GM21717 (cell line): ENCODE results near the gene RNF40.
A peak's percentile ranks its signal among the peaks of the same experiment; 100 is the strongest.

Experiments used
- ATAC-seq: cut with Tn5 transposase; IDR thresholded peaks from one replicate; pipeline ENCODE4 v1.9.1; 2021; ENCODE audit warnings: mild to moderate bottlenecking, moderate library complexity; ENCODE audit not compliant: unreplicated experiment

The RNF40 gene

DNA sequence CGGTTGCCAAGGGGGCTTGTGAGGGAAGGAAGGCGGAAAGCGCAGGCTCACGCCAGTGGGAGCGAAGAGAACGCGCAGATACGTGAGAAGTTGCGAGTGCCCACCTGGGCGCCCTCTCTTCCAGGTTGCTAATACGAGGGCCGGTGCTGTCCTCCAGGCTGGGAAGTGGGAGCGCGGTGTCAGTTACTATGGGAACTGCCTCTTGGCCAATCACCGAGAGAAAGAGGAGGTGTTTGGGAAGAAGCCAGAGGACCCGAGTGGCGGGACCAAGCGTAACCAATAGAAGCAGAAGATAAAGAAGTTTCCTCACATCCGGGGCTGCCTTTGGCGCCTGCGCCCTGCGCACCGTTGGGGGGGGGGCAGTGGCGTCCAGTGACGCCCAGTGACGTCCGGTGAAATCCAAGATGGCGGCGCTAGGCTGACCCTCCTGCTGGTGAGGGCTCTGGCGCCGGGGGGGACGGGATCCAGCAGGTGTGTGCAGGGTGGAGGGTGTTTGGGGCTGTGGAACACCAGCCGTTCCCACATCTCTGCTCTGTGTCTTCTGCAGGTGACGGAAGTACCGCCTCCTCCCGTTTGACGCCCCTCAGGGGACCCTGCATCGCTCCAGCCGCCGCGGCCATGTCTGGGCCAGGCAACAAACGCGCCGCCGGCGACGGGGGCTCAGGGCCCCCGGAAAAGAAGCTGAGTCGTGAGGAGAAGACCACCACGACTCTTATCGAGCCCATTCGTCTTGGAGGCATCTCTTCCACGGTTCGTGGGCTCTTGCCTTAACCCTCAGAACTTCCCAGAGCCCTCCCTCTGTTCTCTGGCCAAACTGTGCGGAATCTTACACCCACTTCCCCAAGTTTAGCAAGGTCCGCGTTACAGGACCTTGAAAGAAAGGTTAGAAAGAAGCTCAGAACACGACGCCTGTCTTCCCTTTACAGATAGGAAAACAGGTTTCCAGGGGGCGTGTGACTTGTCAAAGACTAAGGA is at the start of gene RNF40, which contains the start of gene CFAP119:
RNF40 (plus strand) TSS at position 395 of the 975 bp plus-strand sequence; CDS start at position 619, 224 bp downstream.
CFAP119 (minus strand) TSS at position 135 of the 975 bp plus-strand sequence. CDS start 314 bp downstream, outside the sequence.
- peak; percentile 71 for ATAC-seq

DNA sequence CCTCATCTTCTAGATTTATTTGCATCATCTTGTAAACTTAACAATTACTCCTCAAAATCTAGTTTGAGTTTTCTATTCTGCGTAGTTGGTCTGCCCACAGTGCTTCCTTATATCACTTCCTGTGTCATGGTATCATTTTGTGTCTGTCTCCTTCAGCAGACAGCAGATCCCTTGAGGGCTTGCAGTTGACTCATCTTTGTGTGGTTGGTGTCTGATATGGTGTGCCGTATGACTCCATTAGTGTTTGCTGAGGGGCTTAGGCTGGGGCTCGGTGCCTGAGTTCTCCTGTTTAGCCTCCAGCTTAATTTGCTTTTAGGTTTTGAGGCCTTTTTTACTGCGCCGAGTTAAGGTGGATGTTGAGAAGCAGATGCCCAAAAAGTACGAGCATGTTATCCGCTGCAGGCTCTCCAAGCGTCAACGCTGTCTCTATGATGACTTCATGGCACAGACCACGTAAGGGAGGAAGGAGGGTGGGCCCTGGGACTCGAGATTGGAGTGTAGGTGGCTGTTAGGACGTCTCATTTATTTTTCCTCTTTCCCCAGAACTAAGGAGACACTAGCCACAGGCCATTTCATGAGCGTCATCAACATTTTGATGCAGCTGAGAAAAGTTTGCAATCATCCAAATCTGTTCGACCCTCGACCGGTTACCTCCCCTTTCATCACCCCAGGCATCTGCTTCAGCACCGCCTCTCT is 46.2 kb upstream of the RNF40 start:
- ATAC-seq = no peak

DNA sequence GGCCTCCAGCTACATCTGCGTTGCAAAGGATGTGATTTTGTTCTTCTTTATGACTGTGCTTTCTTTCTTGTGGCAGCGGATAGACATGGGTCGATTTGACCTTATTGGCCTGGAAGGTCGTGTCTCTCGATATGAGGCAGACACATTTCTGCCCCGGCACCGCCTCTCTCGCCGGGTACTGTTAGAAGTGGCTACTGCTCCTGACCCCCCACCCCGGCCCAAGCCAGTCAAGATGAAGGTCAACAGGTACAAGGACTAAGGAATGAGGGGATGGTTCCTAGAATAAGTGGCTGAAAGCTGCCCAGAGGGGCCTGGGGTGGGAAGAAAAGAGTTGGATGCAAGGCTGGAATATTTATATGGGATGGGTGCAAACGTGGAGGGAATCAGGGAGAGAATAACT is 42.0 kb upstream of the RNF40 start:
- ATAC-seq = no peak

DNA sequence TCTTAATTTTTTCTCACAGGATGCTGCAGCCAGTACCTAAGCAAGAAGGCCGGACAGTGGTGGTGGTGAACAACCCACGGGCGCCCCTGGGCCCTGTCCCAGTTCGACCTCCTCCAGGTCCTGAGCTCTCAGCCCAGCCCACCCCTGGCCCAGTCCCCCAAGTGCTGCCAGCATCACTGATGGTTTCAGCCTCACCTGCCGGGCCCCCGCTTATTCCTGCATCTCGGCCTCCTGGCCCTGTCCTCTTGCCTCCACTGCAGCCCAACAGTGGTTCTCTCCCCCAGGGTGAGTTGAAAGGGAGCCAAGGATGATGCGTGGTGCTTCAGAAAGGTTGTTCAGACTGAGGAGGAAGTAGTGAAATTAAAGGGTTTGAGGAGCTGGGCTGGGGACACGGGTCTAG is 41.4 kb upstream of the RNF40 start:
- no peak for ATAC-seq

DNA sequence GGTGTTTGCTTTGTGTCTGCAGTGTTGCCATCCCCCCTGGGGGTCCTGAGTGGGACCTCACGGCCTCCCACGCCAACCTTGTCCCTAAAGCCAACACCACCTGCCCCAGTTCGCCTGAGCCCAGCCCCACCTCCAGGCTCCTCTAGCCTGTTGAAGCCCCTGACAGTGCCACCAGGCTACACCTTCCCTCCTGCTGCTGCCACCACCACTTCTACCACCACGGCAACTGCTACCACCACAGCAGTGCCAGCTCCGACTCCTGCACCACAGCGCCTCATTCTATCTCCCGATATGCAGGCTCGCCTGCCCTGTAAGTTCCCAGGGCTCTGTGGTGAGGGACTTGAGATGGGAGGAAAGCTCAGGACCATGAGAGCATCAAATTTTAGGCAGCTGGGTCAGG is 41.0 kb upstream of the RNF40 start:
- no peak for ATAC-seq

DNA sequence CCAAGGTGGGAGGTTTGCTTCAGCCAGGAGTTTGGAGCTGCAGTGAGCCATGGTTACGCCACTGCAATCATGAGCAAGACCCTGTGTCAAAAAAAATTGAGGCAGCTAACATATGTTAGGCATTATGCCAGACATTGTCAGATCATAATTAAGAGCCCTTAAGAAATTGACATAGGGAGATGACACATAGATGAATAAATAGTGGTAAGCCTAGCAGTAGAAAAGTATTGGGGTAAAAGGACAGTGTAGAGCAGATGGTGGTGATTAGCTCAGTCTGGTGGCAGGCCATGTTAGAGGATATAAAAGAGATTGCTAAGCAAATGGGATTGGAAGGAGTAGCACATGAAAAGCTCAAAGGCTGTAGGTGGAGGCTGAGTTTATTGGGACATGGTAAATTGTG is 40.5 kb upstream of the RNF40 start:
- ATAC-seq = no peak

DNA sequence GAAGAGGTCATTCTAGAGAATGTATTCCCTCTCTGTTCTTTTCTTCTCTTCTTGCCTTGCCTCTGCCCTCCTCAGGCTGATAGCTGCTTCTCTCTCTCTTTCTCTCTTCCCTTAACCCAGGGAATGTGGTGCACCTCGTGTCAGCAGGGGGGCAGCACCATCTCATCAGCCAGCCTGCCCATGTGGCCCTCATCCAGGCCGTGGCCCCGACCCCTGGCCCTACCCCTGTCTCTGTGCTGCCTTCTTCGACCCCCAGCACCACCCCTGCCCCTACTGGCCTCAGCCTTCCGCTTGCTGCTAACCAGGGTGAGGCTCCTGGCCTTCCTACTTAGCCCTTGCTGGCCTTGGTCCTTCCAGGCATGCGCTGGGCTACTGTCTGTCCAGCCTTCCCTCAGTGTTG is 39.7 kb upstream of the RNF40 start:
- ATAC-seq = no peak

DNA sequence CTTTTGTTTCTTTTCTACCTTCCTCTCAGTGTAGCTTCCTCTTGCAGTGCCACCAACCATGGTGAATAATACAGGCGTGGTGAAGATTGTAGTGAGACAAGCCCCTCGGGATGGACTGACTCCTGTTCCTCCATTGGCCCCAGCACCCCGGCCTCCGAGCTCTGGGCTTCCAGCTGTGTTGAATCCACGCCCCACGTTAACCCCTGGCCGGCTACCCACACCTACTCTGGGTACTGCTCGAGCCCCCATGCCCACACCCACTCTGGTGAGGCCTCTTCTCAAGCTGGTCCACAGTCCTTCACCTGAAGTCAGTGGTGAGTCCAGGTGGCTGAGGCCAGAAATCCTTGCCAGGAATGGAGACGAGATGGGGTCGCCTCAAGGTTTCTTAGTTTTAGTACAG is 39.2 kb upstream of the RNF40 start:
- ATAC-seq = no peak

DNA sequence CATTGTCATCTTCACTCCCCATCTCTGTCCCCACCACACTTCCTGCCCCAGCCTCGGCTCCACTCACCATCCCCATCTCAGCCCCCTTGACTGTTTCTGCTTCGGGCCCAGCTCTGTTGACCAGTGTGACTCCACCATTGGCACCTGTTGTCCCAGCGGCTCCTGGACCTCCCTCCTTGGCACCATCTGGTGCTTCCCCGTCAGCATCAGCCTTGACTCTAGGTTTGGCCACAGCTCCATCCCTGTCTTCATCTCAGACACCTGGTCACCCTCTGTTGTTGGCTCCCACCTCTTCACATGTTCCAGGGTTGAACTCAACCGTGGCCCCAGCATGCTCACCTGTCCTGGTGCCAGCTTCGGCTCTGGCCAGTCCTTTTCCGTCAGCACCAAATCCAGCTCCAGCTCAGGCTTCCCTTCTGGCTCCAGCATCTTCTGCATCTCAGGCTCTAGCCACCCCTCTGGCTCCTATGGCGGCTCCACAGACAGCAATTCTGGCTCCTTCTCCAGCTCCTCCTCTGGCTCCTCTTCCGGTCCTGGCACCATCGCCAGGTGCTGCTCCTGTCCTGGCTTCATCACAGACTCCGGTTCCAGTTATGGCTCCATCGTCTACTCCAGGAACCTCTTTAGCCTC is 38.3 kb upstream of the RNF40 start:
- ATAC-seq = no peak

DNA sequence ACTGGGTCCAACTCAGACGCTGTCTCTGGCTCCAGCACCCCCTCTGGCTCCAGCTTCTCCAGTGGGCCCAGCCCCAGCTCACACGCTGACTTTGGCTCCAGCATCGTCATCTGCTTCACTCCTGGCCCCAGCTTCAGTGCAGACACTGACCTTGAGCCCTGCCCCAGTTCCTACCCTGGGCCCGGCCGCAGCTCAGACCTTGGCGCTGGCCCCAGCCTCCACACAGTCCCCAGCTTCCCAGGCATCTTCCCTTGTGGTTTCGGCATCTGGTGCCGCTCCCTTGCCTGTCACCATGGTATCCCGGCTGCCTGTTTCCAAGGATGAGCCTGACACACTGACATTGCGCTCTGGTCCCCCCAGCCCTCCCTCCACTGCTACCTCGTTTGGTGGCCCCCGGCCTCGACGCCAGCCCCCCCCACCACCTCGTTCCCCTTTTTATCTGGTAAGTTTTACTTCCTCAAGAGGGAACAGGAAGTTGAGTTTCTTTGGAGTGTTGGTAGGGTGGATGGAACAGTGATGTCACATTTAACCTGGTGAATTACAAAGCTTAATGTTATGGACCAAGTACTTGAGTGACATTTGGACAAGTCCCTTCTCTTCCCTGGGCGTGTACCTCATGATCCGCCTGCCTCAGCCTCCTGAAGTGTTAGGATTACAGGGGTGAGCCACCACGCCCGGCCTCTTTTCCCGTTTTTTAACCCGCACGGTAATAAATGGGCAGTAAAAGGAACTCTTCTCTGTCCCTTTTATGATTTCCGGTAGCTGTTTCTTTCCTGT is 37.3 kb upstream of the RNF40 start:
- no peak for ATAC-seq

DNA sequence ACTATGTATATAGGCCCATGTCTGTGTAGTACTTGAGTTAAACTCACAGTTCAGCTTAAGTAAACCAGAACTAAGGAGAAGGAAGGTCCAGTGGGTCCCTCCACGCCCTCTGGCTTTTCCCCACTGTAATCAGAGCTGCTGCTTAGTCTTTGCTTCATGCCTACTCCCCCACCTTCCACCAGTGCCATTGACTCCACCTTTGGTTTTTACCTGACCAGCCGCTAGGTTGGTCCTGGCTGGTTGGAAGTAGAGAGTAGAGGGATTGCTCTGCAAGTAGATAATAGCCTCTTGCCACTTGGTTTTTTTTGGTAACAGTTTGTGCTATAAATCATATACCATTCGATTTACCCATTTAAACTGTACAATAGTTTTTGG is 36.7 kb upstream of the RNF40 start:
- ATAC-seq = no peak

DNA sequence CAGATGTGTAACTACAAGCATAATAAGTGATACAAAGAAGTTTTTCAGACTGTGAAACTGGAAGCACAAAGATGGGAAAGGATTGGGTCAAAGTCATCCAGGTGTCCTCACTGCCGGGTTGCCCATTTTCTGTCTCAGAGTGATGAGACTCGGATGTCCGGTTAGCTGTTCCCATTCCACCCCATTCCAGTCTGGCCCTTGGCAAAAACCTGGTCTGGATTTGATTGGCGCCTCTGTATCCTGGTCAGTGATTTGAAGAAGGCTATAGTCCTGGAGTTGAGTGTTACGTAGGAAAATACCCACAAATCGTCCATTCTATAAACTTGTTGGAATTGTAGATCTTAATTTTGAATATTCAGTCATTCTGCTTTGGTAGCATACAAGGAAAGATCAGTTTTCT is 33.8 kb upstream of the RNF40 start:
- no peak for ATAC-seq

DNA sequence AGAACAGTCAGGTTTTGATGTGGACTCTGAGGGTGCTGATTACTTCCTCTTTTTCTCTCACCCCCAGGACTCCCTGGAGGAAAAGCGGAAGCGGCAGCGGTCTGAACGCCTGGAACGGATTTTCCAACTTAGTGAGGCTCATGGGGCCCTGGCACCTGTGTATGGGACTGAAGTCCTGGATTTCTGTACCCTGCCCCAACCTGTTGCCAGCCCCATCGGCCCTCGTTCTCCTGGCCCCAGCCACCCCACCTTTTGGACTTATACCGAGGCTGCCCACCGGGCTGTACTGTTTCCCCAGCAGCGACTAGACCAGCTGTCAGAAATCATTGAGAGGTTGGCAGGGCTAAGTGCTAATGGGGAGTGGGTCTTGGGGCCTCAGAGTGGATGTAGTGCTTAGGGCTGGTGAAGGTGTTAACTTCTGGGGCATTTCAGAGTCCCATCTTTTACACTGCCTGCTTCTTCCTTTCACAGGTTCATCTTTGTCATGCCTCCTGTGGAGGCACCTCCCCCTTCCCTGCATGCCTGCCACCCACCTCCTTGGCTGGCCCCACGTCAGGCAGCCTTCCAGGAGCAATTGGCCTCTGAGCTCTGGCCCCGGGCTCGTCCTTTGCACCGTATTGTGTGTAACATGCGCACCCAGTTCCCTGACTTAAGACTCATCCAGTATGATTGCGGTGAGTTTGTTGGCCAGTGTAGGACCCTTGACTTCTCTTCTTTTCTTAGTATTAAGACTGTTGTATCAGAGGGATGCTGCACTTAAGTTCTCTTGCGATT is 33.0 kb upstream of the RNF40 start:
- no peak for ATAC-seq

DNA sequence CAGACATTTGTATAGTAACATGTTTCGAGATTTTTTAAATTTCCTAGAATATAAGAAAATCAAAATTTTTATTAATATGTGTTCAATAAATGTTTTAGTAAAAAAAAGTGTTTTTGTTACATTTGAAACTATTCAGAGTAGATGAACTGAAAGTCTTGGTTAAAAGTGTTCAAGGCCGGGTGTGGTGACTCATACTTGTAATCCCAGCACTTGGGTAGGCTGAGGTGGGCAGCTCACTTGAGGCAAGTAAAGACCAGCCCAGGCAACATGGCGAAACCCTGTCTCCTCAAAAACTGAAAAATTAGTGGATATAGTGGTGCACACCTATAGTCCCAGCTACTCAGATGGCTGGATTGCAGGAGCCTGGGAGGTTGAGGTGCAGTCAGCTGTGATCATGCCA is 30.7 kb upstream of the RNF40 start:
- no peak for ATAC-seq

DNA sequence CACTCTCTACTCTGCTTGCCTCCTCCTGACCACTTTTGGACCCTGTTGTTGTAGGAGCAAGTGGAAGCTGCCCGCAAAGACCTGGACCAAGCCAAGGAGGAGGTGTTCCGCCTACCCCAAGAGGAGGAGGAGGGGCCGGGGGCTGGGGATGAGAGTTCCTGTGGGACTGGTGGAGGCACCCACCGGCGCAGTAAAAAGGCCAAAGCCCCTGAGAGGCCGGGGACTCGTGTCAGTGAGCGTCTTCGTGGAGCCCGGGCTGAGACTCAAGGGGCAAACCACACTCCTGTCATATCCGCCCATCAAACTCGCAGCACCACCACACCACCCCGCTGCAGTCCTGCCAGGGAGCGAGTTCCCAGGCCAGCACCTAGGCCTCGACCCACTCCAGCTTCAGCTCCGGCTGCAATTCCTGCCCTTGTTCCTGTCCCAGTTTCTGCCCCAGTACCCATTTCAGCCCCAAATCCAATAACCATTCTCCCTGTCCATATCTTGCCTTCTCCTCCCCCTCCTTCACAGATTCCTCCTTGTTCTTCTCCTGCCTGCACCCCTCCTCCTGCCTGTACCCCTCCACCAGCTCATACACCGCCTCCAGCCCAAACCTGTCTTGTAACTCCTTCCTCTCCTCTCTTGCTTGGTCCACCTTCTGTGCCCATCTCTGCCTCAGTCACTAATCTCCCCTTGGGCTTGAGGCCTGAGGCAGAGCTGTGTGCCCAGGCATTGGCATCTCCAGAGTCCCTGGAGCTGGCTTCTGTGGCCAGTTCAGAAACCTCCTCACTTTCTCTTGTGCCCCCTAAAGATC is 24.9 kb upstream of the RNF40 start:
- ATAC-seq = no peak

DNA sequence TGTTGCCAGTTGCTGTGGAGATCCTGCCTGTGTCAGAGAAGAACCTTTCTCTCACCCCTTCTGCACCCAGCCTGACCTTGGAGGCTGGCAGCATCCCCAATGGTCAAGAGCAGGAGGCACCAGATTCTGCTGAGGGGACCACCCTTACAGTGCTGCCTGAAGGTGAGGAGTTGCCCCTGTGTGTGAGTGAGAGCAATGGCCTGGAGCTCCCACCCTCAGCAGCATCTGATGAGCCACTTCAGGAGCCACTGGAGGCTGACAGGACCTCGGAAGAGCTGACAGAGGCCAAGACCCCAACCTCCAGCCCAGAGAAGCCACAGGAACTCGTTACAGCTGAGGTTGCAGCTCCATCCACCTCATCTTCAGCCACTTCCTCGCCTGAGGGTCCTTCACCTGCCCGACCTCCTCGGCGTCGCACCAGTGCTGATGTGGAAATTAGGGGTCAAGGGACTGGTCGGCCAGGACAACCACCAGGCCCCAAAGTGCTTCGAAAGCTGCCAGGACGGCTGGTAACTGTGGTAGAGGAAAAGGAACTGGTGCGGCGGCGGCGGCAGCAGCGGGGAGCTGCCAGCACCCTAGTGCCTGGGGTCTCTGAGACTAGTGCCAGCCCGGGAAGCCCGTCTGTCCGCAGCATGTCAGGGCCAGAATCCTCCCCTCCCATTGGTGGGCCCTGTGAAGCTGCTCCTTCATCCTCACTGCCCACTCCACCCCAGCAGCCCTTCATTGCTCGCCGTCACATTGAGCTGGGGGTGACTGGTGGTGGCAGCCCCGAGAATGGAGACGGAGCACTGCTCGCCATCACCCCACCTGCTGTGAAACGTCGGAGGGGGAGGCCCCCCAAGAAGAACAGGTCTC is 24.1 kb upstream of the RNF40 start:
- no peak for ATAC-seq

DNA sequence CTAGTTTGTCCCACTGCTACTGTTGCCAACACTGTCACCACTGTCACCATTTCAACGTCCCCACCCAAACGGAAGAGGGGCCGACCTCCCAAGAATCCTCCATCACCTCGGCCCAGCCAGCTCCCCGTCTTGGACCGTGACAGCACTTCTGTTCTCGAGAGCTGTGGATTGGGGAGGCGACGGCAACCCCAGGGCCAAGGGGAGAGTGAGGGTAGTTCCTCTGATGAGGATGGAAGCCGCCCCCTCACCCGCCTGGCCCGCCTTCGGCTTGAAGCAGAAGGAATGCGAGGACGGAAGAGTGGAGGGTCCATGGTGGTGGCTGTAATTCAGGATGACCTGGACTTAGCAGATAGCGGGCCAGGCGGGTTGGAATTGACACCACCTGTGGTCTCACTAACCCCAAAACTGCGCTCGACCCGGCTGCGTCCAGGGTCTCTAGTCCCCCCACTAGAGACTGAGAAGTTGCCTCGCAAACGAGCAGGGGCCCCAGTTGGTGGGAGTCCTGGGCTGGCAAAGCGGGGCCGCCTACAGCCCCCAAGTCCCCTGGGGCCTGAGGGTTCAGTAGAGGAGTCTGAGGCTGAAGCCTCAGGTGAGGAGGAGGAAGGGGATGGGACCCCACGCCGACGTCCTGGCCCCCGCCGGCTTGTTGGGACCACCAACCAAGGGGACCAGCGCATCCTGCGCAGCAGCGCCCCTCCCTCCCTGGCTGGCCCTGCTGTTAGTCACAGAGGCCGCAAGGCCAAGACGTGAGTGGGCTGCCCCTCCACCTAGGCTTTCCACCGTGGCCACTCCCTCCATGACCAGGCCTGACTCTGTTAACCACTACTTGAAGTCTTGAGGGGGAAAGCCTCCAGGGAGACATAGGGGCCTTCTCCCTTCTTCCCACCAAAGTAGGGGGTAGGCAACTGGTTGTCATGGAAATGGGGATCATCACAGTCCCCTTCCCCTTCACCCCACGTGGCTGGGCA is 22.9 kb upstream of the RNF40 start:
- no peak for ATAC-seq
